ENCODE data around the gene THSD7A.

THSD7A gene

GRCh38 chr7:11807000-11807399 is 25.0 kb downstream of the THSD7A start:
- H3K4me3 ChIP-seq (ENCODE audit: low read depth, low read length): no peak overlapping the region
- peaks cover 5% of the 10 kb centered on the region for H3K4me1 ChIP-seq (ENCODE audit: control insufficient read depth, insufficient read depth, low read length)
- H3K9me3 ChIP-seq (ENCODE audit: control insufficient read depth, insufficient read depth, low read length): no peaks in the 10 kb centered on the region
- no peaks in the 10 kb centered on the region for H3K36me3 ChIP-seq (ENCODE audit: control insufficient read depth, insufficient read depth, low read length)
- no peak overlapping the region for H3K9ac ChIP-seq (ENCODE audit: low read depth, low read length)
- H3K27me3 ChIP-seq (ENCODE audit: control insufficient read depth, insufficient read depth, low read length): no peaks in the 10 kb centered on the region

GRCh38 chr7:11804621-11805020 is 27.4 kb downstream of the THSD7A start:
- Histone ChIP-seq H3K4me3 (ENCODE audit: low read depth, low read length) (no peak overlapping the region), H3K9me3 (ENCODE audit: control insufficient read depth, insufficient read depth, low read length) (no peaks in the 10 kb centered on the region), H3K9ac (ENCODE audit: low read depth, low read length) (no peak overlapping the region), H3K4me1 (ENCODE audit: control insufficient read depth, insufficient read depth, low read length) (no peaks in the 10 kb centered on the region), H3K27me3 (ENCODE audit: control insufficient read depth, insufficient read depth, low read length) (no peaks in the 10 kb centered on the region), H3K36me3 (ENCODE audit: control insufficient read depth, insufficient read depth, low read length) (no peaks in the 10 kb centered on the region)

GRCh38 chr7:11795231-11795630 is 36.8 kb downstream of the THSD7A start:
- H3K9ac ChIP-seq (ENCODE audit: low read depth, low read length): no peak overlapping the region
- H3K4me3 ChIP-seq (ENCODE audit: low read depth, low read length): no peak overlapping the region
- H3K4me1 ChIP-seq (ENCODE audit: control insufficient read depth, insufficient read depth, low read length): no peaks in the 10 kb centered on the region
- H3K9me3 ChIP-seq (ENCODE audit: control insufficient read depth, insufficient read depth, low read length): no peaks in the 10 kb centered on the region
- H3K36me3 ChIP-seq (ENCODE audit: control insufficient read depth, insufficient read depth, low read length): no peaks in the 10 kb centered on the region
- no peaks in the 10 kb centered on the region for H3K27me3 ChIP-seq (ENCODE audit: control insufficient read depth, insufficient read depth, low read length)

GRCh38 chr7:11792166-11792565 is 39.8 kb downstream of the THSD7A start:
- Histone ChIP-seq H3K27me3 (ENCODE audit: control insufficient read depth, insufficient read depth, low read length) (no peaks in the 10 kb centered on the region), H3K4me1 (ENCODE audit: control insufficient read depth, insufficient read depth, low read length) (no peaks in the 10 kb centered on the region), H3K36me3 (ENCODE audit: control insufficient read depth, insufficient read depth, low read length) (no peaks in the 10 kb centered on the region), H3K4me3 (ENCODE audit: low read depth, low read length) (no peak overlapping the region), H3K9me3 (ENCODE audit: control insufficient read depth, insufficient read depth, low read length) (no peaks in the 10 kb centered on the region), H3K9ac (ENCODE audit: low read depth, low read length) (no peak overlapping the region)

- Histone ChIP-seq H3K9ac (ENCODE audit: low read depth, low read length) (no peak overlapping the region), H3K4me3 (ENCODE audit: low read depth, low read length) (no peak overlapping the region), H3K9me3 (ENCODE audit: control insufficient read depth, insufficient read depth, low read length) (no peaks in the 10 kb centered on the region), H3K4me1 (ENCODE audit: control insufficient read depth, insufficient read depth, low read length) (no peaks in the 10 kb centered on the region), H3K36me3 (ENCODE audit: control insufficient read depth, insufficient read depth, low read length) (no peaks in the 10 kb centered on the region), H3K27me3 (ENCODE audit: control insufficient read depth, insufficient read depth, low read length) (no peaks in the 10 kb centered on the region)
Observed at GRCh38 chr7:11788568-11788967, 43.4 kb downstream of the THSD7A start.

GRCh38 chr7:11787534-11787933 is 44.5 kb downstream of the THSD7A start:
- no peak overlapping the region for H3K9ac ChIP-seq (ENCODE audit: low read depth, low read length)
- no peaks in the 10 kb centered on the region for H3K9me3 ChIP-seq (ENCODE audit: control insufficient read depth, insufficient read depth, low read length)
- no peak overlapping the region for H3K4me3 ChIP-seq (ENCODE audit: low read depth, low read length)
- H3K27me3 ChIP-seq (ENCODE audit: control insufficient read depth, insufficient read depth, low read length): no peaks in the 10 kb centered on the region
- H3K4me1 ChIP-seq (ENCODE audit: control insufficient read depth, insufficient read depth, low read length): no peaks in the 10 kb centered on the region
- H3K36me3 ChIP-seq (ENCODE audit: control insufficient read depth, insufficient read depth, low read length): no peaks in the 10 kb centered on the region

GRCh38 chr7:11786186-11786585 is 45.8 kb downstream of the THSD7A start:
- no peaks in the 10 kb centered on the region for H3K9me3 ChIP-seq (ENCODE audit: control insufficient read depth, insufficient read depth, low read length)
- H3K4me1 ChIP-seq (ENCODE audit: control insufficient read depth, insufficient read depth, low read length): no peaks in the 10 kb centered on the region
- no peaks in the 10 kb centered on the region for H3K36me3 ChIP-seq (ENCODE audit: control insufficient read depth, insufficient read depth, low read length)
- H3K9ac ChIP-seq (ENCODE audit: low read depth, low read length): no peak overlapping the region
- H3K4me3 ChIP-seq (ENCODE audit: low read depth, low read length): no peak overlapping the region
- no peaks in the 10 kb centered on the region for H3K27me3 ChIP-seq (ENCODE audit: control insufficient read depth, insufficient read depth, low read length)

GRCh38 chr7:11784769-11785536 is 47.0 kb downstream of the THSD7A start:
- no peaks in the 10 kb centered on the region for H3K9me3 ChIP-seq (ENCODE audit: control insufficient read depth, insufficient read depth, low read length)
- no peaks in the 10 kb centered on the region for H3K27me3 ChIP-seq (ENCODE audit: control insufficient read depth, insufficient read depth, low read length)
- no peaks in the 10 kb centered on the region for H3K4me1 ChIP-seq (ENCODE audit: control insufficient read depth, insufficient read depth, low read length)
- no peak overlapping the region for H3K4me3 ChIP-seq (ENCODE audit: low read depth, low read length)
- H3K36me3 ChIP-seq (ENCODE audit: control insufficient read depth, insufficient read depth, low read length): no peaks in the 10 kb centered on the region
- no peak overlapping the region for H3K9ac ChIP-seq (ENCODE audit: low read depth, low read length)

GRCh38 chr7:11779864-11780674 is 51.9 kb downstream of the THSD7A start:
- H3K27me3 ChIP-seq (ENCODE audit: control insufficient read depth, insufficient read depth, low read length): no peaks in the 10 kb centered on the region
- H3K4me1 ChIP-seq (ENCODE audit: control insufficient read depth, insufficient read depth, low read length): no peaks in the 10 kb centered on the region
- no peak overlapping the region for H3K9ac ChIP-seq (ENCODE audit: low read depth, low read length)
- H3K36me3 ChIP-seq (ENCODE audit: control insufficient read depth, insufficient read depth, low read length): no peaks in the 10 kb centered on the region
- no peak overlapping the region for H3K4me3 ChIP-seq (ENCODE audit: low read depth, low read length)
- no peaks in the 10 kb centered on the region for H3K9me3 ChIP-seq (ENCODE audit: control insufficient read depth, insufficient read depth, low read length)

- no peak overlapping the region for H3K9ac ChIP-seq (ENCODE audit: low read depth, low read length)
- no peaks in the 10 kb centered on the region for H3K36me3 ChIP-seq (ENCODE audit: control insufficient read depth, insufficient read depth, low read length)
- no peak overlapping the region for H3K4me3 ChIP-seq (ENCODE audit: low read depth, low read length)
- H3K27me3 ChIP-seq (ENCODE audit: control insufficient read depth, insufficient read depth, low read length): no peaks in the 10 kb centered on the region
- H3K9me3 ChIP-seq (ENCODE audit: control insufficient read depth, insufficient read depth, low read length): no peaks in the 10 kb centered on the region
- no peaks in the 10 kb centered on the region for H3K4me1 ChIP-seq (ENCODE audit: control insufficient read depth, insufficient read depth, low read length)
Observed at GRCh38 chr7:11776039-11776438, 56.0 kb downstream of the THSD7A start.

- H3K27me3 ChIP-seq (ENCODE audit: control insufficient read depth, insufficient read depth, low read length): no peaks in the 10 kb centered on the region
- H3K4me3 ChIP-seq (ENCODE audit: low read depth, low read length): no peak overlapping the region
- no peaks in the 10 kb centered on the region for H3K4me1 ChIP-seq (ENCODE audit: control insufficient read depth, insufficient read depth, low read length)
- H3K9ac ChIP-seq (ENCODE audit: low read depth, low read length): no peak overlapping the region
- no peaks in the 10 kb centered on the region for H3K36me3 ChIP-seq (ENCODE audit: control insufficient read depth, insufficient read depth, low read length)
- H3K9me3 ChIP-seq (ENCODE audit: control insufficient read depth, insufficient read depth, low read length): no peaks in the 10 kb centered on the region
Observed at GRCh38 chr7:11775401-11775800, 56.6 kb downstream of the THSD7A start.

GRCh38 chr7:11768263-11768662 is 63.7 kb downstream of the THSD7A start:
- H3K9me3 ChIP-seq (ENCODE audit: control insufficient read depth, insufficient read depth, low read length): no peaks in the 10 kb centered on the region
- H3K27me3 ChIP-seq (ENCODE audit: control insufficient read depth, insufficient read depth, low read length): no peaks in the 10 kb centered on the region
- H3K36me3 ChIP-seq (ENCODE audit: control insufficient read depth, insufficient read depth, low read length): no peaks in the 10 kb centered on the region
- no peak overlapping the region for H3K9ac ChIP-seq (ENCODE audit: low read depth, low read length)
- H3K4me3 ChIP-seq (ENCODE audit: low read depth, low read length): no peak overlapping the region
- no peaks in the 10 kb centered on the region for H3K4me1 ChIP-seq (ENCODE audit: control insufficient read depth, insufficient read depth, low read length)
